GM23338 (cell line): ENCODE measurements around the gene BCAP31. TPM values are rescaled to one million over a fixed set of nuclear protein-coding genes. Genes with fewer than 3 reads are reported as not detected.

Experiments used
- ATAC-seq: fragments of 200-7000 bp; cut with Tn5 transposase; 3 replicates; pipeline ENCODE4 v1.9.1; 2020
- DNase-seq: peaks from one replicate; pipeline ENCODE4 v3.0.0-alpha.2; 2015; ENCODE audit warnings: low spot score
- H2AFZ ChIP-seq: fragments of 200-600 bp; sonication (generic); 2 replicates; pipeline ENCODE4 v1.8.0; 2016; ENCODE audit warnings: antibody characterized with exemption, mild to moderate bottlenecking, moderate library complexity
- H3F3A ChIP-seq: fragments of 200-600 bp; sonication (generic); replicated peaks from 2 replicates; pipeline ENCODE4 v1.8.0; 2017; ENCODE audit warnings: antibody characterized with exemption, mixed run types, low read depth
- H3K27ac ChIP-seq: fragments of 200-600 bp; sonication (generic); 2 replicates; pipeline ENCODE4 v1.6.1; 2016; ENCODE audit warnings: low read depth
- H3K27me3 ChIP-seq: fragments of 200-600 bp; sonication (generic); 2 replicates; pipeline ENCODE4 v1.8.0; 2016; ENCODE audit warnings: mild to moderate bottlenecking, mixed run types, moderate library complexity; ENCODE audit not compliant: insufficient read depth
- H3K36me3 ChIP-seq: fragments of 200-600 bp; sonication (generic); 2 replicates; pipeline ENCODE4 v1.8.0; 2016; ENCODE audit warnings: mild to moderate bottlenecking; ENCODE audit not compliant: insufficient read depth
- H3K4me1 ChIP-seq: fragments of 200-600 bp; sonication (generic); 2 replicates; pipeline ENCODE4 v1.8.0; 2016; ENCODE audit warnings: mild to moderate bottlenecking, moderate library complexity; ENCODE audit not compliant: insufficient read depth
- H3K4me2 ChIP-seq: fragments of 200-600 bp; sonication (generic); 2 replicates; pipeline ENCODE4 v1.7.1; 2017; ENCODE audit warnings: mixed run types
- H3K4me3 ChIP-seq: fragments of 200-600 bp; sonication (generic); 2 replicates; pipeline ENCODE4 v1.6.1; 2016; ENCODE audit warnings: mixed run types
- H3K79me2 ChIP-seq: fragments of 200-600 bp; sonication (generic); replicated peaks from 2 replicates; pipeline ENCODE4 v1.8.0; 2017; ENCODE audit warnings: mild to moderate bottlenecking; ENCODE audit not compliant: insufficient read depth
- H3K9me2 ChIP-seq: fragments of 200-600 bp; sonication (generic); 2 replicates; pipeline ENCODE4 v1.8.0; 2017; ENCODE audit not compliant: insufficient read depth
- H4K20me1 ChIP-seq: fragments of 200-600 bp; sonication (generic); replicated peaks from 2 replicates; pipeline ENCODE4 v1.8.0; 2017; ENCODE audit warnings: mild to moderate bottlenecking; ENCODE audit not compliant: insufficient read depth
- H3K27ac Mint-ChIP-seq: 2 replicates; pipeline ENCODE4 v1.8.0; 2020; ENCODE audit warnings: inconsistent platforms, mild to moderate bottlenecking, moderate library complexity, mixed read lengths
- H3K27me3 Mint-ChIP-seq: 3 replicates; pipeline ENCODE4 v1.8.0; 2022; ENCODE audit warnings: low read depth, mild to moderate bottlenecking, moderate library complexity, mixed read lengths, inconsistent platforms; ENCODE audit not compliant: insufficient read depth, poor library complexity
- H3K36me3 Mint-ChIP-seq: 3 replicates; pipeline ENCODE4 v1.8.0; 2021; ENCODE audit warnings: low read depth, mild to moderate bottlenecking, inconsistent platforms, moderate library complexity, mixed read lengths
- H3K4me1 Mint-ChIP-seq: 3 replicates; pipeline ENCODE4 v1.8.0; 2020; ENCODE audit warnings: mild to moderate bottlenecking, inconsistent platforms, mixed read lengths
- H3K4me3 Mint-ChIP-seq: 3 replicates; pipeline ENCODE4 v1.8.0; 2021; ENCODE audit warnings: moderate library complexity, mild to moderate bottlenecking, inconsistent platforms, mixed read lengths
- H3K9me3 Mint-ChIP-seq: 3 replicates; pipeline ENCODE4 v1.8.0; 2020; ENCODE audit warnings: moderate library complexity, mild to moderate bottlenecking, inconsistent platforms, mixed read lengths
- CREB1 ChIP-seq: fragments of 250-450 bp; sonication (Bioruptor Pico); IDR thresholded peaks from 2 replicates; pipeline ENCODE4 v1.5.0; 2020; ENCODE audit warnings: low read depth, mild to moderate bottlenecking, moderate library complexity
- CTCF ChIP-seq, 2 experiments: fragments of 200-600 bp in 1 of 2; sonication (generic) in 1 of 2; conservative IDR thresholded peaks; 2 replicates each; pipeline versions ENCODE4 v1.5.1 to v1.6.1; 2016 to 2017; ENCODE audit warnings: antibody characterized with exemption in 2 of 2, low read depth in 2 of 2, mild to moderate bottlenecking in 2 of 2, moderate library complexity in 1 of 2
- ETS1 ChIP-seq: IDR thresholded peaks from 2 replicates; pipeline ENCODE4 v1.6.1; 2016; ENCODE audit warnings: antibody characterized with exemption
- EZH2 ChIP-seq: fragments of 200-600 bp; sonication (generic); IDR thresholded peaks from one replicate; pipeline ENCODE4 v1.8.0; 2017; ENCODE audit warnings: antibody characterized with exemption, mild to moderate bottlenecking, low read depth; ENCODE audit not compliant: unreplicated experiment
- EZH2phosphoT487 ChIP-seq: fragments of 200-600 bp; sonication (generic); IDR thresholded peaks from one replicate; pipeline ENCODE4 v1.8.1; 2018; ENCODE audit warnings: antibody characterized with exemption; ENCODE audit not compliant: unreplicated experiment
- NANOG ChIP-seq: IDR thresholded peaks from 2 replicates; pipeline ENCODE4 v1.6.1; 2016; ENCODE audit warnings: antibody characterized with exemption, borderline replicate concordance
- POLR2AphosphoS5 ChIP-seq: IDR thresholded peaks from 2 replicates; pipeline ENCODE4 v1.6.1; 2016; ENCODE audit warnings: antibody characterized with exemption, low read depth
- REST ChIP-seq: IDR thresholded peaks from one replicate; pipeline ENCODE4 v1.6.1; 2018; ENCODE audit warnings: antibody characterized with exemption; ENCODE audit not compliant: unreplicated experiment
- STAT1 ChIP-seq: IDR thresholded peaks from one replicate; pipeline ENCODE4 v1.6.1; 2016; ENCODE audit warnings: antibody characterized with exemption; ENCODE audit not compliant: unreplicated experiment
- ZNF114 ChIP-seq: fragments of 250-450 bp; sonication (Bioruptor Pico); IDR thresholded peaks from 2 replicates; pipeline ENCODE4 v1.5.0; 2020; ENCODE audit warnings: mild to moderate bottlenecking, moderate library complexity
- ZNF331 ChIP-seq: fragments of 250-450 bp; sonication (Bioruptor Pico); IDR thresholded peaks from 2 replicates; pipeline ENCODE4 v1.5.0; 2020; ENCODE audit warnings: low read depth, mild to moderate bottlenecking, moderate library complexity
- polyA plus RNA-seq: library from polyadenylated mRNA; unstranded; fragments of >200 nt; fragmentation: Nextera tagmentation; extraction: Ambion mirVana; gene quantifications from 2 replicates; pipeline ENCODE4 v1.2.1, GENCODE V29; 2016
- total RNA-seq: library from RNA; depleted of rRNA; stranded (reverse); fragments of >200 nt; shearing (Covaris generic); gene quantifications from 2 replicates; pipeline ENCODE4 v1.2.3, GENCODE V29; 2014

Gene BCAP31
- total and polyA plus RNA-seq, 2 experiments from 2014 or later: 85.0 to 145 TPM

- TF ChIP-seq ZNF331 (CRISPR knock-in tag) (no peak), REST (no peak), EZH2phosphoT487 (no peak), ZNF114 (CRISPR knock-in tag) (no peak), STAT1 (no peak), ETS1 (no peak), NANOG (no peak)
These were observed 64.9 kb downstream of the BCAP31 start (continued) for GRCh38 chrX:153659268-153659667.

- Histone ChIP-seq H3K4me2 (no peak overlapping the region), H3K36me3 (no peaks in the 10 kb centered on the region), H4K20me1 (no peaks in the 10 kb centered on the region), H3K9me2 (no peaks in the 10 kb centered on the region), H3K4me1 (no peaks in the 10 kb centered on the region), H3K4me3 (no peak overlapping the region), H3K79me2 (no peaks in the 10 kb centered on the region), H3K27me3 (peaks cover 13% of the 10 kb centered on the region), H3F3A (no peaks in the 10 kb centered on the region), H2AFZ (no peak overlapping the region), H3K27ac (no peak overlapping the region)
- ATAC-seq (no peak), DNase-seq (no peak)
- H3K9me3 Mint-ChIP-seq: peaks cover 3% of the 10 kb centered on the region; the same call in 1 of the 3 replicates
- no peaks in the 10 kb centered on the region for H3K4me1 Mint-ChIP-seq
- peaks cover 6% of the 10 kb centered on the region for H3K27me3 Mint-ChIP-seq
- TF ChIP-seq POLR2AphosphoS5 (no peak), EZH2 (no peak), NANOG (no peak), CTCF (conservative IDR thresholded peaks at IDR 0.05; ENCODE audit: low read depth in 2 of 2) (no peak), ZNF331 (CRISPR knock-in tag) (no peak), ZNF114 (CRISPR knock-in tag) (no peak), CREB1 (no peak)
- no peaks in the 10 kb centered on the region for H3K36me3 Mint-ChIP-seq
- no peak overlapping the region for H3K4me3 Mint-ChIP-seq
- H3K27ac Mint-ChIP-seq: no peak overlapping the region
These were observed 67.0 kb downstream of the BCAP31 start for GRCh38 chrX:153657161-153657560.
